H9 (cell line): ENCODE results near the gene SYDE1. TPM values are rescaled to one million over a fixed set of nuclear protein-coding genes. Genes with fewer than 3 reads are reported as not detected.

Source experiments
- DNase-seq: peaks from one replicate; pipeline ENCODE4 v3.0.0-alpha.2; 2017
- H2AFZ ChIP-seq: one replicate; pipeline ENCODE4 v1.6.1; 2013; ENCODE audit warnings: mild to moderate bottlenecking, low read length, control low read depth, moderate library complexity
- H2AK5ac ChIP-seq: 2 replicates; pipeline ENCODE4 v1.6.1; 2013; ENCODE audit warnings: low read length, control low read depth, mixed read lengths; ENCODE audit not compliant: insufficient read length
- H2BK120ac ChIP-seq: one replicate; pipeline ENCODE4 v1.6.1; 2013; ENCODE audit warnings: low read depth, mild to moderate bottlenecking, low read length, control low read depth, inconsistent platforms; ENCODE audit not compliant: poor library complexity, severe bottlenecking
- H2BK12ac ChIP-seq: 2 replicates; pipeline ENCODE4 v1.6.1; 2013; ENCODE audit warnings: low read length, control low read depth, mixed read lengths, low read depth; ENCODE audit not compliant: insufficient read length
- H2BK15ac ChIP-seq: 2 replicates; pipeline ENCODE4 v1.6.1; 2013; ENCODE audit warnings: low read depth, low read length, control low read depth
- H2BK20ac ChIP-seq: one replicate; pipeline ENCODE4 v1.6.1; 2013; ENCODE audit warnings: low read depth, mild to moderate bottlenecking, low read length, control low read depth, inconsistent platforms; ENCODE audit not compliant: poor library complexity, severe bottlenecking
- H2BK5ac ChIP-seq: 2 replicates; pipeline ENCODE4 v1.6.1; 2013; ENCODE audit warnings: low read length, control low read depth, mixed read lengths; ENCODE audit not compliant: insufficient read length
- H3K14ac ChIP-seq: 2 replicates; pipeline ENCODE4 v1.6.1; 2013; ENCODE audit warnings: low read length, control low read depth; ENCODE audit not compliant: insufficient read depth
- H3K18ac ChIP-seq: 2 replicates; pipeline ENCODE4 v1.6.1; 2013; ENCODE audit warnings: low read depth, mild to moderate bottlenecking, mixed read lengths, low read length, control low read depth; ENCODE audit not compliant: insufficient read length
- H3K23ac ChIP-seq: 2 replicates; pipeline ENCODE4 v1.6.1; 2013; ENCODE audit warnings: low read length, control low read depth, mixed read lengths, low read depth; ENCODE audit not compliant: insufficient read length
- H3K23me2 ChIP-seq: 2 replicates; pipeline ENCODE4 v1.6.1; 2013; ENCODE audit warnings: low read depth, mild to moderate bottlenecking, mixed read lengths, low read length, control low read depth; ENCODE audit not compliant: insufficient read length, poor library complexity, severe bottlenecking
- H3K27ac ChIP-seq: 2 replicates; pipeline ENCODE4 v1.5.1; 2013; ENCODE audit warnings: low read length, control low read depth, mixed read lengths, low read depth; ENCODE audit not compliant: insufficient read length
- H3K27me3 ChIP-seq: 2 replicates; pipeline ENCODE4 v1.6.1; 2013; ENCODE audit warnings: low read length, control low read depth, inconsistent platforms; ENCODE audit not compliant: insufficient read depth
- H3K4ac ChIP-seq: 2 replicates; pipeline ENCODE4 v1.6.1; 2013; ENCODE audit warnings: low read depth, mild to moderate bottlenecking, control low read depth, inconsistent platforms, low read length, moderate library complexity
- H3K4me1 ChIP-seq: 2 replicates; pipeline ENCODE4 v1.6.1; 2013; ENCODE audit warnings: low read length, control low read depth, inconsistent platforms; ENCODE audit not compliant: insufficient read depth
- H3K4me2 ChIP-seq: 2 replicates; pipeline ENCODE4 v1.6.1; 2013; ENCODE audit warnings: low read length, control low read depth, mixed read lengths; ENCODE audit not compliant: insufficient read length, insufficient read depth
- H3K56ac ChIP-seq: 2 replicates; pipeline ENCODE4 v1.6.1; 2013; ENCODE audit warnings: low read depth, mild to moderate bottlenecking, mixed read lengths, low read length, control low read depth; ENCODE audit not compliant: insufficient read length
- H3K79me1 ChIP-seq: 2 replicates; pipeline ENCODE4 v1.6.1; 2013; ENCODE audit warnings: low read depth, mild to moderate bottlenecking, moderate library complexity, low read length, control low read depth, inconsistent platforms; ENCODE audit not compliant: insufficient read depth, poor library complexity, severe bottlenecking
- H3K79me2 ChIP-seq: 2 replicates; pipeline ENCODE4 v1.6.1; 2013; ENCODE audit warnings: low read length, control low read depth, inconsistent platforms; ENCODE audit not compliant: insufficient read depth
- H3K9ac ChIP-seq: 2 replicates; pipeline ENCODE4 v1.6.1; 2013; ENCODE audit warnings: low read length, control low read depth, mixed read lengths; ENCODE audit not compliant: insufficient read length; ENCODE audit errors: extremely low read depth
- H3K9me3 ChIP-seq: one replicate; pipeline ENCODE4 v1.6.1; 2013; ENCODE audit warnings: low read depth, low read length, inconsistent platforms; ENCODE audit not compliant: control insufficient read depth
- H3T11ph ChIP-seq: one replicate; pipeline ENCODE4 v1.6.1; 2013; ENCODE audit warnings: mild to moderate bottlenecking, low read length, control low read depth, inconsistent platforms
- H4K20me1 ChIP-seq: one replicate; pipeline ENCODE4 v1.6.1; 2013; ENCODE audit not compliant: control insufficient read depth, insufficient read length, insufficient read depth
- H4K5ac ChIP-seq: 2 replicates; pipeline ENCODE4 v1.6.1; 2013; ENCODE audit warnings: low read depth, mild to moderate bottlenecking, mixed read lengths, low read length, control low read depth; ENCODE audit not compliant: insufficient read length
- H4K8ac ChIP-seq: replicated peaks from 2 replicates; pipeline ENCODE4 v1.6.1; 2013; ENCODE audit warnings: low read length, control low read depth, mixed read lengths, low read depth; ENCODE audit not compliant: insufficient read length
- H4K91ac ChIP-seq: 2 replicates; pipeline ENCODE4 v1.6.1; 2013; ENCODE audit warnings: low read depth, mild to moderate bottlenecking, moderate library complexity, mixed read lengths, low read length, control low read depth; ENCODE audit not compliant: insufficient read length
- H3K27ac Mint-ChIP-seq, 3 experiments: 2 replicates in 2 of 3; 3 replicates in 1 of 3; pipeline ENCODE4 v1.8.0; 2020 to 2021; ENCODE audit warnings: mixed read lengths in 3 of 3, mild to moderate bottlenecking in 1 of 3, moderate library complexity in 1 of 3
- H3K27me3 Mint-ChIP-seq: 2 replicates; pipeline ENCODE4 v1.8.0; 2021; ENCODE audit warnings: low read depth, mild to moderate bottlenecking, moderate library complexity, mixed read lengths
- H3K36me3 Mint-ChIP-seq, 3 experiments: 2 replicates in 2 of 3; 3 replicates in 1 of 3; pipeline ENCODE4 v1.8.0; 2020 to 2021; ENCODE audit warnings: low read depth in 3 of 3, mixed read lengths in 3 of 3; ENCODE audit not compliant: insufficient read depth in 1 of 3
- H3K4me1 Mint-ChIP-seq, 2 experiments: 2 replicates each; pipeline ENCODE4 v1.8.0; 2020; ENCODE audit warnings: mixed read lengths in 2 of 2
- H3K4me3 Mint-ChIP-seq, 2 experiments: 2 replicates in 1 of 2; 3 replicates in 1 of 2; pipeline ENCODE4 v1.8.0; 2020 to 2021; ENCODE audit warnings: mild to moderate bottlenecking in 2 of 2, mixed read lengths in 2 of 2, moderate library complexity in 1 of 2
- H3K9me3 Mint-ChIP-seq, 2 experiments: 2 replicates in 1 of 2; 3 replicates in 1 of 2; pipeline ENCODE4 v1.8.0; 2020; ENCODE audit warnings: mild to moderate bottlenecking in 2 of 2, mixed read lengths in 2 of 2, moderate library complexity in 1 of 2
- CTCF ChIP-seq: fragments of 200-600 bp; sonication (generic); conservative IDR thresholded peaks from 3 replicates; pipeline ENCODE4 v1.8.0; 2021; ENCODE audit warnings: antibody characterized with exemption, mild to moderate bottlenecking
- WGBS: extraction: QIAGEN DNeasy Blood & Tissue Kit; methylation state at CpG from one replicate; pipeline ENCODE4 v1.1.7; 2013; ENCODE audit warnings: missing lambda C conversion rate, low lambda C conversion rate, mixed read lengths; ENCODE audit not compliant: insufficient read length; ENCODE audit errors: extremely low coverage; 5-methylcytosine and 5-hydroxymethylcytosine counted together
- total RNA-seq: library from RNA; stranded (reverse); gene quantifications from 2 replicates; pipeline ENCODE4 v1.2.1, GENCODE V29; 2021

Gene SYDE1
- total RNA-seq, 1 experiment from 2014 or later: 21.4 TPM

GRCh38 chr19:15110418-15110815 lies 3.2 kb downstream of the SYDE1 start:
- no peak overlapping the region for H3K9ac ChIP-seq
- no peak overlapping the region for H2BK5ac ChIP-seq
- no peak overlapping the region for H4K5ac ChIP-seq
- H2BK15ac ChIP-seq: no peak overlapping the region
- TF ChIP-seq CTCF: no peak
- H3K27me3 ChIP-seq: no peaks in the 10 kb centered on the region
- H2BK12ac ChIP-seq: no peak overlapping the region
- no peak overlapping the region for H3K4me3 Mint-ChIP-seq
- H3K27ac ChIP-seq: no peak overlapping the region
- DNase-seq: no peak
- H4K20me1 ChIP-seq: no peaks in the 10 kb centered on the region
- H2AK5ac ChIP-seq: no peak overlapping the region
- no peak overlapping the region for H3K4me2 ChIP-seq
- no peaks in the 10 kb centered on the region for H3K9me3 Mint-ChIP-seq
- peaks cover 10% of the 10 kb centered on the region for H3K23me2 ChIP-seq
- no peaks in the 10 kb centered on the region; the same call in 1 of the 2 replicates for H3K4me1 ChIP-seq
- H2AFZ ChIP-seq: no peak overlapping the region
- H3K27me3 Mint-ChIP-seq: peaks cover 1% of the 10 kb centered on the region; the same call in 1 of the 2 replicates
- no peak overlapping the region for H4K91ac ChIP-seq
- no peak overlapping the region for H3T11ph ChIP-seq
- H3K23ac ChIP-seq: no peak overlapping the region
- WGBS: no CpG with 5 or more reads among the region's 17 CpGs
- H3K18ac ChIP-seq: no peak overlapping the region
- H3K36me3 Mint-ChIP-seq: peaks cover 24 to 54% (median 46%) of the 10 kb centered on the region in 3 experiments
- no peak overlapping the region for H3K14ac ChIP-seq
- H3K79me1 ChIP-seq: no peaks in the 10 kb centered on the region
- no peak overlapping the region for H4K8ac ChIP-seq
- no peaks in the 10 kb centered on the region for H3K9me3 ChIP-seq
- H3K27ac Mint-ChIP-seq: no peak overlapping the region
- H2BK20ac ChIP-seq: no peak overlapping the region
- H3K56ac ChIP-seq: no peak overlapping the region
- H2BK120ac ChIP-seq: no peak overlapping the region
- peaks cover 15 to 17% of the 10 kb centered on the region in 2 experiments for H3K4me1 Mint-ChIP-seq
- H3K79me2 ChIP-seq: no peaks in the 10 kb centered on the region
- H3K4ac ChIP-seq: no peak overlapping the region
